Cortex of kidney (tissue), 1 donor: ENCODE results near the gene APOB.

Experiments
- DNase-seq: peaks from one replicate; lab custom pipeline; 2025; lab: John Stamatoyannopoulos, UW

Gene APOB

GRCh38 chr2:21043744-21044532 lies at the start of gene APOB:
TSS of gene APOB (minus strand) at chr2:21044073. CDS start at chr2:21043945, 128 bp downstream.
- DNase-seq, result no peak

- no peak for DNase-seq
These were observed 48.5 kb upstream of the APOB start for GRCh38 chr2:21092308-21092869.

- DNase-seq, result no peak
These were observed 40.5 kb upstream of the APOB start for GRCh38 chr2:21084401-21084800.

GRCh38 chr2:21083482-21083881 lies 39.6 kb upstream of the APOB start:
- no peak for DNase-seq

- no peak for DNase-seq
These were observed 34.4 kb upstream of the APOB start for GRCh38 chr2:21078296-21078695.

GRCh38 chr2:21072477-21073242 lies 28.8 kb upstream of the APOB start:
- DNase-seq, result no peak

- DNase-seq, result no peak
These were observed 26.7 kb upstream of the APOB start for GRCh38 chr2:21070341-21071257.

GRCh38 chr2:21069746-21070340 lies 26.0 kb upstream of the APOB start:
- no peak for DNase-seq

- DNase-seq, result no peak
These were observed 24.1 kb upstream of the APOB start for GRCh38 chr2:21067859-21068537.

- DNase-seq, result no peak
These were observed 23.3 kb upstream of the APOB start for GRCh38 chr2:21067125-21067524.

- DNase-seq, result no peak
These were observed 16.2 kb upstream of the APOB start for GRCh38 chr2:21059885-21060610.

GRCh38 chr2:21057097-21057496 lies 13.2 kb upstream of the APOB start:
- DNase-seq, result no peak

GRCh38 chr2:21055879-21056790 lies 12.3 kb upstream of the APOB start:
- no peak for DNase-seq

- no peak for DNase-seq
These were observed 11.6 kb upstream of the APOB start for GRCh38 chr2:21055451-21055850.

- no peak for DNase-seq
These were observed 10.1 kb upstream of the APOB start for GRCh38 chr2:21054011-21054410.

GRCh38 chr2:21052044-21052443 lies 8.2 kb upstream of the APOB start:
- no peak for DNase-seq

GRCh38 chr2:21050164-21050563 lies 6.3 kb upstream of the APOB start:
- DNase-seq, result no peak

GRCh38 chr2:21047141-21048009 lies 3.5 kb upstream of the APOB start:
- DNase-seq, result no peak
